Glutamatergic neuron (in vitro differentiated cells): ENCODE results near the gene C2orf76. TPM values are rescaled to one million over a fixed set of nuclear protein-coding genes. Genes with fewer than 3 reads are reported as not detected.

Experiments used
- DNase-seq: peaks from one replicate; pipeline ENCODE4 v3.0.0; 2022
- H3K27ac Mint-ChIP-seq: one replicate; pipeline ENCODE4 v1.8.0; 2020; ENCODE audit warnings: mild to moderate bottlenecking, mixed read lengths, inconsistent platforms; ENCODE audit not compliant: unreplicated experiment
- H3K27me3 Mint-ChIP-seq: one replicate; pipeline ENCODE4 v1.8.0; 2020; ENCODE audit warnings: mild to moderate bottlenecking, moderate library complexity, mixed read lengths, inconsistent platforms; ENCODE audit not compliant: unreplicated experiment
- H3K36me3 Mint-ChIP-seq: one replicate; pipeline ENCODE4 v1.8.0; 2020; ENCODE audit warnings: mild to moderate bottlenecking, mixed read lengths, inconsistent platforms; ENCODE audit not compliant: unreplicated experiment
- H3K4me1 Mint-ChIP-seq: one replicate; pipeline ENCODE4 v1.8.0; 2020; ENCODE audit warnings: mild to moderate bottlenecking, low read depth, mixed read lengths, inconsistent platforms; ENCODE audit not compliant: unreplicated experiment
- H3K4me3 Mint-ChIP-seq: one replicate; pipeline ENCODE4 v1.8.0; 2020; ENCODE audit warnings: mild to moderate bottlenecking, mixed read lengths, inconsistent platforms; ENCODE audit not compliant: unreplicated experiment
- H3K9me3 Mint-ChIP-seq: one replicate; pipeline ENCODE4 v1.8.0; 2020; ENCODE audit warnings: mild to moderate bottlenecking, moderate library complexity, mixed read lengths, inconsistent platforms; ENCODE audit not compliant: unreplicated experiment
- total RNA-seq: library from RNA; stranded (reverse); fragmentation: NEBNext Ultra II Directional; extraction: Animal tissue kit (Norgen Biotek cat#: 25700); gene quantifications from one replicate; pipeline ENCODE4 v1.2.1, GENCODE V29; 2021; ENCODE audit not compliant: unreplicated experiment
- TF ChIP-seq, protein P1 (sequence below): fragments of 200-600 bp; sonication (generic); IDR thresholded peaks from one replicate; pipeline ENCODE4 v1.5.0; 2021; ENCODE audit not compliant: partially characterized antibody, unreplicated experiment

The C2orf76 gene
- total RNA-seq, 1 donor from 2014 or later: 10.4 TPM

DNA sequence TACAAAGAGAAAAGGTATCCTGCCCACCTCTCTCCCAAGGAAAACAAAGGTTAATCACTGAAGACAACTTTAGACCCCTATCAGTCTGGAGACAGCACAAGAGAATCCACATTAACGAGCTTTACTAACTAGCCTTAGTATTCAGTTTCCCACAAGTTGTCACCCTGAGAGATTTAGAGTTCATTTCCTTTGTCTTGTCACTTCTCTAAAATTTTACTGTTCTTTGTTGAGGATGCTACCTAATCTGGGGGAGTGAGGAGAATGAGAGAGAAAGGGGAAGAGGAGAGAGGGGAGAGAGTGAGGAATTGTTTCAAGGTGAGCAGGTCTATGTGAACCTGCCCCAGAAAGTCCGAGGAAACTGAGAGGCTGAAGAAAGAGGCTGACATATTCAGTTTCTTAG is 28.4 kb downstream of the C2orf76 start:
- Mint-ChIP-seq H3K27me3 (no peaks in the 10 kb centered on the region), H3K27ac (no peak overlapping the region), H3K36me3 (no peaks in the 10 kb centered on the region), H3K9me3 (no peaks in the 10 kb centered on the region), H3K4me1 (peaks cover 7% of the 10 kb centered on the region), H3K4me3 (no peak overlapping the region)
- TF ChIP-seq, protein P1, sequence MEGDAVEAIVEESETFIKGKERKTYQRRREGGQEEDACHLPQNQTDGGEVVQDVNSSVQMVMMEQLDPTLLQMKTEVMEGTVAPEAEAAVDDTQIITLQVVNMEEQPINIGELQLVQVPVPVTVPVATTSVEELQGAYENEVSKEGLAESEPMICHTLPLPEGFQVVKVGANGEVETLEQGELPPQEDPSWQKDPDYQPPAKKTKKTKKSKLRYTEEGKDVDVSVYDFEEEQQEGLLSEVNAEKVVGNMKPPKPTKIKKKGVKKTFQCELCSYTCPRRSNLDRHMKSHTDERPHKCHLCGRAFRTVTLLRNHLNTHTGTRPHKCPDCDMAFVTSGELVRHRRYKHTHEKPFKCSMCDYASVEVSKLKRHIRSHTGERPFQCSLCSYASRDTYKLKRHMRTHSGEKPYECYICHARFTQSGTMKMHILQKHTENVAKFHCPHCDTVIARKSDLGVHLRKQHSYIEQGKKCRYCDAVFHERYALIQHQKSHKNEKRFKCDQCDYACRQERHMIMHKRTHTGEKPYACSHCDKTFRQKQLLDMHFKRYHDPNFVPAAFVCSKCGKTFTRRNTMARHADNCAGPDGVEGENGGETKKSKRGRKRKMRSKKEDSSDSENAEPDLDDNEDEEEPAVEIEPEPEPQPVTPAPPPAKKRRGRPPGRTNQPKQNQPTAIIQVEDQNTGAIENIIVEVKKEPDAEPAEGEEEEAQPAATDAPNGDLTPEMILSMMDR: no peak
- no peak for DNase-seq

GRCh38 chr2:119337749-119338148 is 28.9 kb downstream of the C2orf76 start:
- H3K9me3 Mint-ChIP-seq: no peaks in the 10 kb centered on the region
- no peaks in the 10 kb centered on the region for H3K36me3 Mint-ChIP-seq
- no peak overlapping the region for H3K4me3 Mint-ChIP-seq
- H3K4me1 Mint-ChIP-seq: peaks cover 7% of the 10 kb centered on the region
- TF ChIP-seq, protein P1: no peak
- H3K27me3 Mint-ChIP-seq: no peaks in the 10 kb centered on the region
- DNase-seq: no peak
- H3K27ac Mint-ChIP-seq: no peak overlapping the region

DNA sequence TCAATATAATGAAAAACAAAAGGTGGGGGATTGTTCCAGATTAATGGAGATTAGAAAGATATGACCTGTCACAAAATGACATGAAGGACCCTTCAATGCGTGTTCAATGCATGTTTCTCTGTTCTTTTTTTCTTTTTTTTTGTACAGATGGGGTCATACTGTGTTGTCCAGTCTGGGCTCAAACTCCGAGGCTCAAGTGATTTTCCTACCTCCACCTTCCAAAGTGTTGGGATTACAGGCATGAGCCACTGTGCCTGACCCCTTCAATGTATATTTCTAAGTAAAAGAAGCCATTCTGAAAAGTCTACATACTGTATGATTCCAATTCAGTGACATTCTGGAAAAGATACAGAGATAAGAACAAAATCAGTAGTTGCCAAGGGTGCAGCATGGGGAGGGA is 32.8 kb downstream of the C2orf76 start:
- TF ChIP-seq, protein P1: no peak
- Mint-ChIP-seq H3K27ac (no peak overlapping the region), H3K9me3 (no peaks in the 10 kb centered on the region), H3K27me3 (no peaks in the 10 kb centered on the region), H3K4me1 (peaks cover 7% of the 10 kb centered on the region), H3K36me3 (no peaks in the 10 kb centered on the region), H3K4me3 (no peak overlapping the region)
- no peak for DNase-seq

DNA sequence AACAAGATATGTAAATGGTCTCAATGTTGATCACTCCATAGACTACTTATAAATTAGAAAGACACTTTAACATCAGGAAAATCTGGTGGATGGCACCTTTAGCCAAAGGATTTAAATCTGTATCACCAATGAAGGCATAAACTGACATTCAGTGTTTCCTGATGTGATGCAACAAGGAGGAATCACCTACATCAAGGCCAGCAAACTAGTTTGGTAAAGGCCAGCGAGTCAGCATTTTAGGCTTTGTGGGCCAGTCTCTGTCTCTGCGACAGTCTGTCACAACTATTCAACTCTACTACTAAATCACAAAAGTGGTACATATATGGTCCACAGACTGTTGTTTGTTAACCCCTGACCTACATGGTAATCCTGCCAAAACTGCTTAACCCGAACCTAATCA is 33.3 kb downstream of the C2orf76 start:
- Mint-ChIP-seq H3K4me1 (peaks cover 7% of the 10 kb centered on the region), H3K27me3 (no peaks in the 10 kb centered on the region), H3K9me3 (no peaks in the 10 kb centered on the region), H3K27ac (no peak overlapping the region), H3K4me3 (no peak overlapping the region), H3K36me3 (no peaks in the 10 kb centered on the region)
- no peak for DNase-seq
- TF ChIP-seq, protein P1: no peak

- Mint-ChIP-seq H3K4me1 (peaks cover 7% of the 10 kb centered on the region), H3K36me3 (no peaks in the 10 kb centered on the region), H3K27me3 (no peaks in the 10 kb centered on the region), H3K27ac (no peak overlapping the region), H3K4me3 (no peak overlapping the region), H3K9me3 (no peaks in the 10 kb centered on the region)
- TF ChIP-seq, protein P1: no peak
- no peak for DNase-seq
Observed at GRCh38 chr2:119332953-119333352, 33.7 kb downstream of the C2orf76 start.
